ENCODE results near the gene TP53INP2. TPM values are rescaled to one million over a fixed set of nuclear protein-coding genes. Genes with fewer than 3 reads are reported as not detected.
A peak's percentile ranks its signal among the peaks of the same experiment; 100 is the strongest.

Gene TP53INP2
- total RNA-seq, 6 donors from 2014 or later: 11.2 to 26.1 (median 16.5) TPM

GRCh38 chr20:34701405-34702085 lies 2.6 kb upstream of the TP53INP2 start:
- Histone ChIP-seq H3K9me3 (no peaks in the 10 kb centered on the region), H3K4me3 (no peak overlapping the region), H3K27me3 (no peaks in the 10 kb centered on the region), H3K36me3 (no peaks in the 10 kb centered on the region), H3K27ac (no peak overlapping the region), H3K4me1 (peaks cover 19 to 24% (median 22%) of the 10 kb centered on the region in 4 donors)
- ATAC-seq (ENCODE audit: low FRiP score in 2 of 2) (no peak), DNase-seq (no peak)
- no peak for TF ChIP-seq CTCF (IDR thresholded peaks at IDR 0.05)
- no peak for TF ChIP-seq POLR2AphosphoS5 (IDR thresholded peaks at IDR 0.05)
- TF ChIP-seq EP300 (IDR thresholded peaks at IDR 0.05): no peak
- TF ChIP-seq POLR2A (IDR thresholded peaks at IDR 0.05): no peak
- 82 to 87% methylated on average over 6 of the region's 6 CpGs for WGBS, 2 donors

DNA sequence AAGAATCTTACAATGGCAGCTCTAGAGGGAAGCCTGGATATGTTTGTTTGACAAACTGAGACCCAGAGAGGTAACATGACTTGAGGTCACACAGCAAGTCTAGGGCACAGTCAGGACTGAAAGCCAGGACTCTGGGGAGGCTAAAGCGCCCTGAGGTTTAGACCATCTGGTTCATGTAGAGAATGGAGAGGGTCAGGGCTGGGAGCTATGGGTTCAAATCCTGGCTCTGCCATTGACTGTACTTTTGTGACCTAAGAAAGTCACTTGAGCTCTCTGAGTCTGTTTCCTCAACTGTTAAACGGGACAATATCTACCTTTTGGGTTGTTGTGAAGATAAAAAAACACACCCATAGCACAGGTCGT lies 1.1 kb upstream of the TP53INP2 start:
- no peak for DNase-seq
- Histone ChIP-seq H3K4me1 (peaks cover 19 to 29% (median 22%) of the 10 kb centered on the region in 4 donors), H3K4me3 (peak overlapping the region in 2 of 4 donors; percentile 73 to 82), H3K27me3 (no peaks in the 10 kb centered on the region), H3K27ac (peak overlapping the region in 1 of 4 donors; percentile 99), H3K9me3 (no peaks in the 10 kb centered on the region), H3K36me3 (no peaks in the 10 kb centered on the region)
- no peak for ATAC-seq (ENCODE audit: low FRiP score in 2 of 2)
- TF ChIP-seq POLR2AphosphoS5 (IDR thresholded peaks at IDR 0.05): no peak
- TF ChIP-seq POLR2A (IDR thresholded peaks at IDR 0.05): no peak
- TF ChIP-seq EP300 (IDR thresholded peaks at IDR 0.05): no peak
- TF ChIP-seq CTCF (IDR thresholded peaks at IDR 0.05): no peak
- WGBS, 2 donors: 34% methylated on average over 3 of the region's 3 CpGs

GRCh38 chr20:34703424-34704176 lies 544 bp upstream of the TP53INP2 start:
- TF ChIP-seq POLR2A (IDR thresholded peaks at IDR 0.05): no peak
- peak in 1 of 2 donors; percentile 84 for TF ChIP-seq POLR2AphosphoS5 (IDR thresholded peaks at IDR 0.05)
- Histone ChIP-seq H3K27me3 (no peaks in the 10 kb centered on the region), H3K27ac (peak overlapping the region; percentile 94 to 100 (median 99)), H3K36me3 (no peaks in the 10 kb centered on the region), H3K4me1 (peaks cover 19 to 32% (median 25%) of the 10 kb centered on the region in 4 donors), H3K9me3 (no peaks in the 10 kb centered on the region), H3K4me3 (peak overlapping the region; percentile 55 to 82 (median 70))
- ATAC-seq (ENCODE audit: low FRiP score in 2 of 2) (peak; percentile 0), DNase-seq (peak in 1 of 2 donors; percentile 44)
- WGBS, 2 donors: 1% methylated on average over 25 to 33 of the region's 38 CpGs

DNA sequence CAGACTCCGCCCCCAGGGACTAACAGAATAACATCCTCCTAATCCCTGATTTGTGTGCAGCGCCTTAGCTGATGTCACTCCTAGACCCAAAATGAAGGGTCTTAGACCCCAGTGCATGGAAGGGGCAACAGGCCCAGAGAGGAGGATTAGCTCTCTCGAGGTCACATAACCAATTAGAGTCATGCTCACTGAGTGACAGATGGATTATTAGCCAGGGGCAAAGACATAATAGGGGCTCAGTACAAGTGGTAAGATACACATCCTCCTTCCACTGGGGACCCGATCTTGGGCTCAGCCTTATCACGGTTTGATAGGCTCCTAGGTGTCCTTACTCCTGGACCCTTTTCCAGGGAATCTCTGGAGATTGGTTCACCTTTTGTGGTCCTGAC lies 858 bp downstream of the TP53INP2 start:
- Histone ChIP-seq H3K27ac (peak overlapping the region; percentile 94 to 100 (median 99)), H3K36me3 (no peaks in the 10 kb centered on the region), H3K9me3 (no peaks in the 10 kb centered on the region), H3K27me3 (peaks cover 0 to 4% (median 0%) of the 10 kb centered on the region in 4 donors), H3K4me1 (peaks cover 23 to 35% (median 34%) of the 10 kb centered on the region in 4 donors), H3K4me3 (peak overlapping the region; percentile 55 to 82 (median 70))
- TF ChIP-seq POLR2A (IDR thresholded peaks at IDR 0.05): no peak
- TF ChIP-seq CTCF (IDR thresholded peaks at IDR 0.05): no peak
- TF ChIP-seq POLR2AphosphoS5 (IDR thresholded peaks at IDR 0.05): no peak
- ATAC-seq (ENCODE audit: low FRiP score in 2 of 2): no peak
- DNase-seq: no peak
- WGBS, 2 donors: 32 to 49% methylated on average over 3 to 5 of the region's 5 CpGs

Measured in upper lobe of left lung (tissue), 6 donors.